Islet of Langerhans (tissue), 1 donor: ENCODE results near the gene ABCA13.

Source experiments
- FAIRE-seq: peaks from one replicate; lab custom pipeline; 2011; peaks lifted over from hg19 to GRCh38; lab: Jason Lieb, UNC

The ABCA13 gene

GRCh38 chr7:48300301-48300700 is 129.0 kb downstream of the ABCA13 start:
- FAIRE-seq = no peak

GRCh38 chr7:48301201-48301600 is 129.9 kb downstream of the ABCA13 start:
- no peak for FAIRE-seq

- no peak for FAIRE-seq
Measured at GRCh38 chr7:48304641-48305040, 133.4 kb downstream of the ABCA13 start.

GRCh38 chr7:48305661-48306060 is 134.4 kb downstream of the ABCA13 start:
- no peak for FAIRE-seq

- no peak for FAIRE-seq
Measured at GRCh38 chr7:48307041-48307714, 135.9 kb downstream of the ABCA13 start.

GRCh38 chr7:48309720-48310119 is 138.5 kb downstream of the ABCA13 start:
- FAIRE-seq = no peak

GRCh38 chr7:48311464-48312100 is 140.3 kb downstream of the ABCA13 start:
- FAIRE-seq = no peak

- FAIRE-seq = no peak
Measured at GRCh38 chr7:48312151-48312550, 140.9 kb downstream of the ABCA13 start.

GRCh38 chr7:48316768-48317167 is 145.5 kb downstream of the ABCA13 start:
- FAIRE-seq = no peak

GRCh38 chr7:48317360-48317759 is 146.1 kb downstream of the ABCA13 start:
- no peak for FAIRE-seq

- FAIRE-seq = no peak
Measured at GRCh38 chr7:48321319-48322010, 150.2 kb downstream of the ABCA13 start.

- no peak for FAIRE-seq
Measured at GRCh38 chr7:48337012-48337621, 165.9 kb downstream of the ABCA13 start.

GRCh38 chr7:48337781-48338180 is 166.5 kb downstream of the ABCA13 start:
- no peak for FAIRE-seq

- no peak for FAIRE-seq
Measured at GRCh38 chr7:48347230-48347825, 176.1 kb downstream of the ABCA13 start.

- FAIRE-seq = no peak
Measured at GRCh38 chr7:48350515-48350914, 179.3 kb downstream of the ABCA13 start.

GRCh38 chr7:48351900-48352299 is 180.6 kb downstream of the ABCA13 start:
- FAIRE-seq = no peak

- FAIRE-seq = no peak
Measured at GRCh38 chr7:48355346-48355745, 184.1 kb downstream of the ABCA13 start.

- no peak for FAIRE-seq
Measured at GRCh38 chr7:48360574-48360973, 189.3 kb downstream of the ABCA13 start.

GRCh38 chr7:48363174-48363573 is 191.9 kb downstream of the ABCA13 start:
- no peak for FAIRE-seq

GRCh38 chr7:48365010-48365409 is 193.8 kb downstream of the ABCA13 start:
- no peak for FAIRE-seq

GRCh38 chr7:48366096-48366495 is 194.8 kb downstream of the ABCA13 start:
- no peak for FAIRE-seq

- no peak for FAIRE-seq
Measured at GRCh38 chr7:48376263-48376662, 205.0 kb downstream of the ABCA13 start.

GRCh38 chr7:48380921-48381320 is 209.7 kb downstream of the ABCA13 start:
- no peak for FAIRE-seq
